GM19240 (cell line): Measurements from ENCODE around the gene FAM240B.

Source experiments
- DNase-seq: peaks from one replicate; pipeline ENCODE4 v3.0.0; 2011; ENCODE audit warnings: low spot score; ENCODE audit not compliant: insufficient read length

The FAM240B gene

GRCh38 chr9:38700695-38701094, 19.2 kb downstream of the FAM240B start:
- no peak for DNase-seq

GRCh38 chr9:38699337-38699736, 20.6 kb downstream of the FAM240B start:
- no peak for DNase-seq

- no peak for DNase-seq
Measured at GRCh38 chr9:38697776-38698300, 22.1 kb downstream of the FAM240B start.

GRCh38 chr9:38696999-38697398, 22.9 kb downstream of the FAM240B start:
- DNase-seq = no peak

GRCh38 chr9:38694676-38695075, 25.3 kb downstream of the FAM240B start:
- DNase-seq = no peak

GRCh38 chr9:38692707-38693106, 27.2 kb downstream of the FAM240B start:
- no peak for DNase-seq

- no peak for DNase-seq
Measured at GRCh38 chr9:38690574-38690973, 29.4 kb downstream of the FAM240B start.

GRCh38 chr9:38689678-38690077, 30.3 kb downstream of the FAM240B start:
- no peak for DNase-seq

GRCh38 chr9:38687992-38688391, 31.9 kb downstream of the FAM240B start:
- no peak for DNase-seq

GRCh38 chr9:38687389-38687842, 32.5 kb downstream of the FAM240B start:
- no peak for DNase-seq

- DNase-seq = no peak
Measured at GRCh38 chr9:38686933-38687332, 33.0 kb downstream of the FAM240B start.

GRCh38 chr9:38685535-38685934, 34.4 kb downstream of the FAM240B start:
- DNase-seq = no peak

GRCh38 chr9:38683336-38683735, 36.6 kb downstream of the FAM240B start:
- DNase-seq = no peak

- DNase-seq = no peak
Measured at GRCh38 chr9:38682713-38683112, 37.2 kb downstream of the FAM240B start.

- DNase-seq = no peak
Measured at GRCh38 chr9:38681747-38682227, 38.1 kb downstream of the FAM240B start.

- DNase-seq = no peak
Measured at GRCh38 chr9:38680837-38681445, 39.0 kb downstream of the FAM240B start.

- no peak for DNase-seq
Measured at GRCh38 chr9:38677660-38678303, 42.2 kb downstream of the FAM240B start.

- no peak for DNase-seq
Measured at GRCh38 chr9:38675831-38676230, 44.1 kb downstream of the FAM240B start.

- DNase-seq = no peak
Measured at GRCh38 chr9:38675211-38675610, 44.7 kb downstream of the FAM240B start.

GRCh38 chr9:38673399-38674193, 46.3 kb downstream of the FAM240B start:
- DNase-seq = no peak

- DNase-seq = no peak
Measured at GRCh38 chr9:38671748-38672147, 48.2 kb downstream of the FAM240B start.

GRCh38 chr9:38671372-38671731, 48.6 kb downstream of the FAM240B start:
- no peak for DNase-seq
